ENCODE results near the gene BAG5.
"Not testable (repeated sequence)": the region's sequence is repeated elsewhere in the genome, so short reads cannot be mapped to it uniquely, and the experiment has no call there.

BAG5 gene

DNA sequence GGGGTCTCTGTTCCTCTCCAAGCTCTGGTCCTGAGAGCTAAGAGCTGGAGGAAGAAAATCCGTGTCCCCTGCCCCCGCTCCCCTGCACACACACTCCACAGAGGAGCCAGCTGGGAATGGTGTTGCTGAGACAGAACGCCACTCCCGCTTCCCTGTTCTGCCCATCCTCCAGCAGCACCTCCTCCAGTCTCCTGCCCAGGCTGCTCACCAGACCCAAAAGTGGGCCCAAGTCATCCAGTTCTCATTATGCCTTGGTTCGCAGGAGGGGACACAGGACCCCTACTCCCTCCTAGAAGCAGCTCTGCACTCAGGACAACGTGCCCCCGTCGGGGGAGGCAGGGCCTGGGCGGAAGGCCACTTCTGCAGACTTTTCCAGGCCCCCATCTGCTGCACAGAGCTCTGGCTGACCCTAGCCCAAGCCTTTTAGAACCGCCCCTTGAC lies 34.3 kb downstream of the BAG5 start:
- Histone ChIP-seq H3K36me3 (ENCODE audit: control insufficient read depth, insufficient read depth, low read length) (no peaks in the 10 kb centered on the region), H3K79me1 (ENCODE audit: low read length) (peaks cover 17% of the 10 kb centered on the region), H3K23ac (ENCODE audit: low read length) (no peak overlapping the region), H3K4me3 (ENCODE audit: low read length) (no peak overlapping the region), H3K4me2 (ENCODE audit: low read length) (no peak overlapping the region), H3K56ac (ENCODE audit: low read length) (peak overlapping the region; percentile 82), H4K5ac (ENCODE audit: low read length) (no peak overlapping the region), H2BK15ac (replicated peaks; ENCODE audit: low read depth) (no peak overlapping the region), H2BK120ac (ENCODE audit: low read depth, low read length) (no peak overlapping the region), H3K79me2 (ENCODE audit: control insufficient read depth, insufficient read depth, low read length) (peaks cover 12% of the 10 kb centered on the region), H3K4me1 (ENCODE audit: control insufficient read depth, low read depth, low read length) (peaks cover 5% of the 10 kb centered on the region), H3K27me3 (ENCODE audit: insufficient read depth, low read length, poor library complexity) (peaks cover 5% of the 10 kb centered on the region), H3K27ac (ENCODE audit: low read depth, low read length) (no peak overlapping the region), H2BK5ac (ENCODE audit: low read length) (no peak overlapping the region), H3K18ac (ENCODE audit: low read length) (no peak overlapping the region), H3K4ac (ENCODE audit: low read depth, low read length) (peak overlapping the region; percentile 44), H3K9ac (ENCODE audit: low read length) (peak overlapping the region; percentile 27), H4K8ac (ENCODE audit: low read depth, low read length) (peak overlapping the region; percentile 56), H2AK5ac (ENCODE audit: low read length) (no peak overlapping the region)
- no CpG with 5 or more reads among the region's 10 CpGs for WGBS (ENCODE audit: extremely low coverage, insufficient coverage, low lambda C conversion rate)
- DNase-seq = no peak

DNA sequence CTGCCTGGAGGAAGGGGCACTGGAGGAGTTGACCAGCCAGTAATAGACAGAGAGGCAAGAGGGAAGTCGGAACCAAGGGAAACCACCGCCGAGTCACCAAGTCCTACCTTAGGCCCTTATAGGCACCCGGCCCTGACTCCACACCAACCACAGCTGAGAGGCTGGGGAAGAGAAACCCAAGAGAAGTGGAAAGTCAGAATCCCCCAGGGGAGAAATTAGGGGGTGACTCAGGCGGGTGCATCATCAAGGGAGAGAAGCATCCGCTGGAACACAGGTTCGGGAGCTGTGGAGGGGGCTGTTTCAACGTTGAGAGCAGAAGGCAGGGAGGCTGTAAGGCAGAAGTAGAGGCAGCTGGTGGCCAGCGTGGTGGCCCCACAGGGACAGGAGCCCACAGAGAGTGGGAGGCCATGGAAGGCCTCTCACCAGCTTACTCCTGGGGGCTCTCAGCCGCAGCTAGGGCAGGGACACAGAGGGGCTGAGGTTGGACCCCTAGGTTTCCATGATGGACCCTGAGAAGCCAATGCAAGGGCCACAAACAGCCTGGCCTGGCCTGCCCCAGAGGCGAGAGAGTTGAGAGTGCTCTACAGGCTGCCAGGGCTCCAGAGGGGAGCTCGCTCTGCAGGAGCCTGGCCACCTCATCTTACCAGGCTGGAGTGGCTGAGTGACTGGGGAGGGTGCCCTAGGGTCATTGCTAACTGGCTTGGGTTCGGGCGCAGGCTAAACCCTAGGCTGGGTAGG lies 34.9 kb downstream of the BAG5 start:
- Histone ChIP-seq H3K18ac (ENCODE audit: low read length) (no peak overlapping the region), H3K4me1 (ENCODE audit: control insufficient read depth, low read depth, low read length) (peaks cover 5% of the 10 kb centered on the region), H3K9ac (ENCODE audit: low read length) (no peak overlapping the region), H3K4ac (ENCODE audit: low read depth, low read length) (no peak overlapping the region), H2AK5ac (ENCODE audit: low read length) (no peak overlapping the region), H3K27ac (ENCODE audit: low read depth, low read length) (no peak overlapping the region), H3K36me3 (ENCODE audit: control insufficient read depth, insufficient read depth, low read length) (no peaks in the 10 kb centered on the region), H3K79me1 (ENCODE audit: low read length) (peaks cover 17% of the 10 kb centered on the region), H3K56ac (ENCODE audit: low read length) (no peak overlapping the region), H3K4me3 (ENCODE audit: low read length) (no peak overlapping the region), H2BK120ac (ENCODE audit: low read depth, low read length) (no peak overlapping the region), H3K4me2 (ENCODE audit: low read length) (no peak overlapping the region), H3K27me3 (ENCODE audit: insufficient read depth, low read length, poor library complexity) (peaks cover 5% of the 10 kb centered on the region), H2BK5ac (ENCODE audit: low read length) (no peak overlapping the region), H3K79me2 (ENCODE audit: control insufficient read depth, insufficient read depth, low read length) (peaks cover 12% of the 10 kb centered on the region), H3K23ac (ENCODE audit: low read length) (no peak overlapping the region), H4K5ac (ENCODE audit: low read length) (no peak overlapping the region), H2BK15ac (replicated peaks; ENCODE audit: low read depth) (no peak overlapping the region), H4K8ac (ENCODE audit: low read depth, low read length) (no peak overlapping the region)
- no peak for DNase-seq
- no CpG with 5 or more reads among the region's 14 CpGs for WGBS (ENCODE audit: extremely low coverage, insufficient coverage, low lambda C conversion rate)

GRCh38 chr14:103526914-103527248 lies 35.6 kb downstream of the BAG5 start:
- no peak overlapping the region for H3K56ac ChIP-seq (ENCODE audit: low read length)
- no peak overlapping the region for H2BK120ac ChIP-seq (ENCODE audit: low read depth, low read length)
- H3K79me2 ChIP-seq (ENCODE audit: control insufficient read depth, insufficient read depth, low read length) = peaks cover 12% of the 10 kb centered on the region
- no peak overlapping the region for H3K4me2 ChIP-seq (ENCODE audit: low read length)
- peaks cover 17% of the 10 kb centered on the region for H3K79me1 ChIP-seq (ENCODE audit: low read length)
- H3K4ac ChIP-seq (ENCODE audit: low read depth, low read length) = no peak overlapping the region
- no peak overlapping the region for H3K23ac ChIP-seq (ENCODE audit: low read length)
- H4K5ac ChIP-seq (ENCODE audit: low read length) = no peak overlapping the region
- no peak overlapping the region for H4K8ac ChIP-seq (ENCODE audit: low read depth, low read length)
- H2AK5ac ChIP-seq (ENCODE audit: low read length) = no peak overlapping the region
- DNase-seq = no peak
- H3K18ac ChIP-seq (ENCODE audit: low read length) = no peak overlapping the region
- no peak overlapping the region for H2BK15ac ChIP-seq (replicated peaks; ENCODE audit: low read depth)
- WGBS (ENCODE audit: extremely low coverage, insufficient coverage, low lambda C conversion rate) = no CpG with 5 or more reads among the region's 1 CpG
- H3K4me1 ChIP-seq (ENCODE audit: control insufficient read depth, low read depth, low read length) = peaks cover 5% of the 10 kb centered on the region
- H3K27me3 ChIP-seq (ENCODE audit: insufficient read depth, low read length, poor library complexity) = peaks cover 5% of the 10 kb centered on the region
- H2BK5ac ChIP-seq (ENCODE audit: low read length) = no peak overlapping the region
- no peak overlapping the region for H3K4me3 ChIP-seq (ENCODE audit: low read length)
- no peak overlapping the region for H3K9ac ChIP-seq (ENCODE audit: low read length)
- H3K27ac ChIP-seq (ENCODE audit: low read depth, low read length) = no peak overlapping the region
- no peaks in the 10 kb centered on the region for H3K36me3 ChIP-seq (ENCODE audit: control insufficient read depth, insufficient read depth, low read length)

DNA sequence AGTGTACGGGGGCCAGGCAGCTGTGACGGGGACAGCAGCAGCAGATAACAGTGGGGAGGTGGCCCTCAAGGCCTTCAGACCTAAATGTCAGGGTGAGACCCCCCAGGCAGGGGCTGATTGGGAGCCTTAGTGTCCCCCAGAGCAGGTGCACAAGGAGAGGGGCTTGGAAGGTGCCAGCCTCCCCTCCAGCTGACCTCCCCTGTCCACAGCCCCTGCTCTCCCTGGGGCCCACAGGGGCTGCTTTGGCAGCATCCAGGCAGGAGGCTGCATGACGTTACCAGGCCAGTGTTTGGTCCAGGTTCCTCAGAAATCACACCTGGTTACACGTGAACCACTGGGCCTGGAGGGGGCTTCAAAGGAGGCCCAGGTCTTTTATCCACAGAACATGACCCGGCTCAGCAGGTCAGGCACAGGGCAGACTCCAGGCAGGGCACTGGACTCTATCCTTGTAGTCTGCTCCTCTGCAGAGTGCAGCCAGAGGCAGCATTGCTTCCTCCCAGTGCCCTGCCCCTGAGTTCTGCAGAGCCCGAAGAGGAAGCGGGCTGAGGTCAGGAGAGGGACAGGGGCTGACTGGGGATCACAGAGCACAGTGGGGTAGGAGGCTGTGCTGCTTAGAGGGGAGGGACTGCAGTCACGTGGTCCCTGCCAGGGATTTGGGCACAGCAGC lies 36.1 kb downstream of the BAG5 start:
- H3K9ac ChIP-seq (ENCODE audit: low read length) = no peak overlapping the region
- no CpG with 5 or more reads among the region's 8 CpGs for WGBS (ENCODE audit: extremely low coverage, insufficient coverage, low lambda C conversion rate)
- no peak for DNase-seq
- no peak overlapping the region for H2BK15ac ChIP-seq (replicated peaks; ENCODE audit: low read depth)
- H3K4me1 ChIP-seq (ENCODE audit: control insufficient read depth, low read depth, low read length) = peaks cover 5% of the 10 kb centered on the region
- H4K5ac ChIP-seq (ENCODE audit: low read length) = no peak overlapping the region
- H3K79me2 ChIP-seq (ENCODE audit: control insufficient read depth, insufficient read depth, low read length) = peaks cover 12% of the 10 kb centered on the region
- H3K4ac ChIP-seq (ENCODE audit: low read depth, low read length) = no peak overlapping the region
- H2BK120ac ChIP-seq (ENCODE audit: low read depth, low read length) = no peak overlapping the region
- H2BK5ac ChIP-seq (ENCODE audit: low read length) = no peak overlapping the region
- H2AK5ac ChIP-seq (ENCODE audit: low read length) = no peak overlapping the region
- no peak overlapping the region for H3K4me2 ChIP-seq (ENCODE audit: low read length)
- H3K27ac ChIP-seq (ENCODE audit: low read depth, low read length) = no peak overlapping the region
- H4K8ac ChIP-seq (ENCODE audit: low read depth, low read length) = no peak overlapping the region
- H3K36me3 ChIP-seq (ENCODE audit: control insufficient read depth, insufficient read depth, low read length) = no peaks in the 10 kb centered on the region
- H3K27me3 ChIP-seq (ENCODE audit: insufficient read depth, low read length, poor library complexity) = peaks cover 5% of the 10 kb centered on the region
- H3K18ac ChIP-seq (ENCODE audit: low read length) = no peak overlapping the region
- H3K4me3 ChIP-seq (ENCODE audit: low read length) = no peak overlapping the region
- peaks cover 14% of the 10 kb centered on the region for H3K79me1 ChIP-seq (ENCODE audit: low read length)
- no peak overlapping the region for H3K56ac ChIP-seq (ENCODE audit: low read length)
- H3K23ac ChIP-seq (ENCODE audit: low read length) = no peak overlapping the region

- peaks cover 12% of the 10 kb centered on the region for H3K79me2 ChIP-seq (ENCODE audit: control insufficient read depth, insufficient read depth, low read length)
- H3K36me3 ChIP-seq (ENCODE audit: control insufficient read depth, insufficient read depth, low read length); H2BK15ac ChIP-seq (replicated peaks; ENCODE audit: low read depth); H3K18ac ChIP-seq (ENCODE audit: low read length); H3K4me2 ChIP-seq (ENCODE audit: low read length); H3K4ac ChIP-seq (ENCODE audit: low read depth, low read length); H3K27me3 ChIP-seq (ENCODE audit: insufficient read depth, low read length, poor library complexity); H3K4me3 ChIP-seq (ENCODE audit: low read length); H2BK120ac ChIP-seq (ENCODE audit: low read depth, low read length); H4K5ac ChIP-seq (ENCODE audit: low read length); H4K8ac ChIP-seq (ENCODE audit: low read depth, low read length); H3K9ac ChIP-seq (ENCODE audit: low read length); H2BK5ac ChIP-seq (ENCODE audit: low read length); H3K27ac ChIP-seq (ENCODE audit: low read depth, low read length); DNase-seq; H3K4me1 ChIP-seq (ENCODE audit: control insufficient read depth, low read depth, low read length); H3K56ac ChIP-seq (ENCODE audit: low read length); H2AK5ac ChIP-seq (ENCODE audit: low read length); H3K23ac ChIP-seq (ENCODE audit: low read length): not testable (repeated sequence)
- WGBS (ENCODE audit: extremely low coverage, insufficient coverage, low lambda C conversion rate) = no CpG with 5 or more reads among the region's 17 CpGs
- peaks cover 12% of the 10 kb centered on the region for H3K79me1 ChIP-seq (ENCODE audit: low read length)
These were observed 36.8 kb downstream of the BAG5 start for GRCh38 chr14:103525430-103526246.
